ENCODE data around the gene ARHGAP9. TPM values are rescaled to one million over a fixed set of nuclear protein-coding genes. Genes with fewer than 3 reads are reported as not detected.
A peak's percentile ranks its signal among the peaks of the same experiment; 100 is the strongest.
"Not testable (repeated sequence)": the region's sequence is repeated elsewhere in the genome, so short reads cannot be mapped to it uniquely, and the experiment has no call there.

Gene ARHGAP9
- total RNA-seq, 2 experiments from 2014 or later: 354 to 370 TPM

- ATAC-seq (ENCODE audit: poor library complexity) (no peak), DNase-seq (peak in 2 of 14 experiments; percentile 12 to 22)
- Histone ChIP-seq H3K9me3 (ENCODE audit: control insufficient read depth in 1 of 2, insufficient read depth in 1 of 2, low read length in 2 of 2) (no peaks in the 10 kb centered on the region), H3K27me3 (ENCODE audit: control insufficient read depth in 1 of 2, insufficient read depth in 2 of 2, low read length in 2 of 2) (no peaks in the 10 kb centered on the region), H3K27ac (ENCODE audit: low read depth in 1 of 2, low read length in 2 of 2) (peak overlapping the region; percentile 97 to 99), H3K4me3 (ENCODE audit: low read length) (peak overlapping the region; percentile 100), H3K36me3 (ENCODE audit: insufficient read depth, low read length) (peaks cover 42% of the 10 kb centered on the region), H3K4me1 (ENCODE audit: insufficient read depth, low read length) (peaks cover 56% of the 10 kb centered on the region)
- no peak for TF ChIP-seq CTCF (IDR thresholded peaks at IDR 0.05)
- Mint-ChIP-seq H3K27ac (peak overlapping the region; percentile 100), H3K4me3 (peak overlapping the region; percentile 95), H3K36me3 (ENCODE audit: low read depth) (peaks cover 82% of the 10 kb centered on the region), H3K4me1 (ENCODE audit: low read depth) (peaks cover 59% of the 10 kb centered on the region), H3K27me3 (no peaks in the 10 kb centered on the region), H3K9me3 (no peaks in the 10 kb centered on the region)
- POLR2A ChIA-PET: interaction anchor here (0.8 to 2.9 kb wide), 6 partner anchors 20 to 233 kb away, joined by 3 to 61 read pairs (median 4); partner anchors contain the start of genes ARHGAP9, CDK4 and MARS1
- CTCF ChIA-PET: interaction anchor here (1.0 to 2.0 kb wide), 3 partner anchors 17 to 64 kb away, joined by 3 to 8 read pairs (median 3); partner anchors contain the start of gene GLI1
- intact Hi-C loops (cut with DNase I, micrococcal nuclease): loop anchor here in 1 of 2 experiments (1.0 kb wide), 2 partner anchors 28 to 30 kb away; partner anchors contain the start of gene DCTN2
These were observed 39.5 kb upstream of the ARHGAP9 start for GRCh38 chr12:57518920-57519795.

- peaks cover 50% of the 10 kb centered on the region for H3K4me1 Mint-ChIP-seq (ENCODE audit: low read depth)
- Histone ChIP-seq H3K4me3 (ENCODE audit: low read length) (no peak overlapping the region), H3K4me1 (ENCODE audit: insufficient read depth, low read length) (peaks cover 47% of the 10 kb centered on the region), H3K27me3 (ENCODE audit: control insufficient read depth in 1 of 2, insufficient read depth in 2 of 2, low read length in 2 of 2) (no peaks in the 10 kb centered on the region), H3K36me3 (ENCODE audit: insufficient read depth, low read length) (peaks cover 47% of the 10 kb centered on the region), H3K9me3 (ENCODE audit: control insufficient read depth in 1 of 2, insufficient read depth in 1 of 2, low read length in 2 of 2) (no peaks in the 10 kb centered on the region), H3K27ac (ENCODE audit: low read depth in 1 of 2, low read length in 2 of 2) (peak overlapping the region in 1 of 2 donors; percentile 16)
- intact Hi-C loops (cut with DNase I, micrococcal nuclease): loop anchor here in 1 of 2 experiments (1.0 kb wide), 1 partner anchor 29 kb away; the partner anchor contains the start of gene DCTN2
- DNase-seq (no peak), ATAC-seq (ENCODE audit: poor library complexity) (no peak)
- POLR2A ChIA-PET: interaction anchor here (2.9 kb wide), 1 partner anchor 40 kb away, joined by 61 read pairs; the partner anchor contains the start of gene ARHGAP9
- H3K9me3 Mint-ChIP-seq: no peaks in the 10 kb centered on the region
- H3K4me3 Mint-ChIP-seq: peak overlapping the region; percentile 95
- peaks cover 79% of the 10 kb centered on the region for H3K36me3 Mint-ChIP-seq (ENCODE audit: low read depth)
- no peak for TF ChIP-seq CTCF (IDR thresholded peaks at IDR 0.05)
- H3K27me3 Mint-ChIP-seq: no peaks in the 10 kb centered on the region
- peak overlapping the region; percentile 100 for H3K27ac Mint-ChIP-seq
- CTCF ChIA-PET: interaction anchor here (2.0 kb wide), 1 partner anchor 60 kb away, joined by 8 read pairs; the partner anchor contains the start of gene GLI1
These were observed 38.7 kb upstream of the ARHGAP9 start for GRCh38 chr12:57518176-57518919.

- Mint-ChIP-seq H3K36me3 (ENCODE audit: low read depth) (peaks cover 82% of the 10 kb centered on the region), H3K4me1 (ENCODE audit: low read depth) (peaks cover 47% of the 10 kb centered on the region), H3K27ac (peak overlapping the region; percentile 100), H3K4me3 (peak overlapping the region; percentile 95)
- POLR2A ChIA-PET; DNase-seq; H3K27me3 ChIP-seq (ENCODE audit: control insufficient read depth in 1 of 2, insufficient read depth in 2 of 2, low read length in 2 of 2); H3K27me3 Mint-ChIP-seq; H3K9me3 Mint-ChIP-seq; H3K9me3 ChIP-seq (ENCODE audit: control insufficient read depth in 1 of 2, insufficient read depth in 1 of 2, low read length in 2 of 2); ATAC-seq (ENCODE audit: poor library complexity); H3K4me3 ChIP-seq (ENCODE audit: low read length): not testable (repeated sequence)
- peaks cover 44% of the 10 kb centered on the region for H3K4me1 ChIP-seq (ENCODE audit: insufficient read depth, low read length)
- H3K36me3 ChIP-seq (ENCODE audit: insufficient read depth, low read length): peaks cover 53% of the 10 kb centered on the region
- peak overlapping the region in 1 of 2 donors; percentile 16 for H3K27ac ChIP-seq (ENCODE audit: low read depth in 1 of 2, low read length in 2 of 2)
- intact Hi-C loops (cut with DNase I, micrococcal nuclease): loop anchor here in 1 of 2 experiments (1.0 kb wide), 1 partner anchor 30 kb away; the partner anchor contains the start of gene DCTN2
- CTCF ChIA-PET: interaction anchor here (2.0 kb wide), 1 partner anchor 59 kb away, joined by 8 read pairs; the partner anchor contains the start of gene GLI1
These were observed 38.1 kb upstream of the ARHGAP9 start for GRCh38 chr12:57517718-57518117.
